ENCODE measurements around the gene DDX25. TPM values are rescaled to one million over a fixed set of nuclear protein-coding genes. Genes with fewer than 3 reads are reported as not detected.

DDX25 gene
- total RNA-seq, 4 donors from 2014 or later, result 0.40 TPM; not detected in 3

DNA sequence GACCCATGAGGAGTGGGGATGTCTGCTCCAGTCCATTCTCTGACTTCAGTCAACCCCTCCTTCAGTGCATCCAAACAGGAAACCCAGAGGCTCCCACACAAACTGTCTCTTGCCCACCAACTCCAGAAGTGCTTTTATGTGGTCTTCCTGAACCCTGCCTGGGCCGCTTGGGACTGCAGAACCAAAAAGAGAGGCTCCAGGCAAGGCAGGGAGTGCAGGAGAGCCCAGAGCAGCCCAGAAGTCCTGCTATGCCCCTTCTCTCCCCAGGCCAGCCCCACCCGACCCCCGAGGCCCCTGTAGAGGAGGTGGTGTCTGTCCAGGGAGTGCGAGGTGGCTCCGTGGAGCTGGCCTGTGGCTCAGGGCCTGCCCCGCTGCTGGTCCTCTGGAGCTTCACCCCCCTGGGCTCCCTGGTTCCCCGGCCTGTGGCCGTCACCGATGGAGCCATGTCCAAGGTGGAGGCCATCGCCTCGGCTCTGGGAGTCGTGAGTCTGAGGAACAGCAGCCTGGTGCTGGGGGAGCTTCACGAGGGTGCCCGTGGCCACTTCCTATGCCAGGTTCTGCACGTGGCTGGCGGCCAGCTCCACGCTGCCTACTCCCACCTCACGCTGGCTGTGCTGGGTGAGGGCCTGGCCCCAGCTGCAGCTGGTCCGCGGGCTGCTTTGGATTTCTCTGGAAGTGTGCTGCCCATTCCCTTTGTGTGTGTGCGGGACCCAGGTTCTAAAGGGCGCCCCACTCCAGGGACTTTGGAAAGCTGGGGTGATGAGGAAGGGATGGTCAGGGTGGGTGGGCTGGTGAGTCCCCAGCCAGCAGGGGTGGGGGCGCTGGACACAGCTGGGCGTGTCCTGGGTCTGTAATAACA lies 43.3 kb downstream of the DDX25 start:
- no peak for TF ChIP-seq CTCF (IDR thresholded peaks at IDR 0.05)
- TF ChIP-seq POLR2A (IDR thresholded peaks at IDR 0.05), result no peak
- Histone ChIP-seq H3K9me3 (no peaks in the 10 kb centered on the region), H3K4me1 (peaks cover 0 to 11% (median 0%) of the 10 kb centered on the region in 4 donors), H3K27ac (no peak overlapping the region), H3K4me3 (no peak overlapping the region), H3K36me3 (no peaks in the 10 kb centered on the region), H3K27me3 (no peaks in the 10 kb centered on the region)
- no peak for DNase-seq

DNA sequence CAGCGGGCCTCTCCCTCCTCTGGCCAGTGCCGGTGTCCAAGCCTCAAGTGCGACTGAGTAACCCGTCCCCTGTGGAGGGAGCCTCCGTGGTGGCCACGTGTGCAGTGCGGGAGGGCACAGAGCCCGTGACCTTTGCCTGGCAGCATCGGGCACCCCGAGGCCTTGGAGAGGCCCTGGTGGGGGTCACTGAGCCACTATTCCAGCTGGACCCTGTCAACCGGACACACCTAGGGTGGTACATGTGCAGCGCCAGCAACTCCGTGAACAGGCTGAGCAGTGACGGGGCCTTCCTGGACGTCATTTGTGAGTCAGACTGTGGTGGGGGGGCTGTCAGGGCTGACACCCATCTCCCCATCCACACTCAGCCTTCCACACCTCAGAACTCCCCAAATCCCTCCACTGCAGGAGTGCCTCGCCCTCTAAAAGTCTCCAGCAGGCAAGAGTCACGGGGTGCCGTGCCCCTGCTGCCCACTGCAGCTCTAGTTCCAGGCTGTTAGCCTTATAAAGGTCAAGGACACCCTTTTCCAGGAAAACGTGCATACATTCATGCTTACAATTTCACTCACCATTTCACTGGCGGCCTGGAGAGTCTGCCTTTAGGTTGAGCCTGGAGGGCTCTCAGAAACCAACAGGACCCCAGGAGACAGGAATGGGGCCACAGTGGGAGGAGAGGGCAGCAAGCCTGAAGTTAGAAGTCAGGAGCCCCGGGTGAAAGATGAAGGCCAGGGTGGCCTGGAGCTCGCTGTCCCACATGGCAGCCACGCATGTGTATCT lies 44.2 kb downstream of the DDX25 start:
- DNase-seq, result no peak
- no peaks in the 10 kb centered on the region for H3K27me3 ChIP-seq
- peaks cover 0 to 17% (median 0%) of the 10 kb centered on the region in 4 donors for H3K4me1 ChIP-seq
- H3K36me3 ChIP-seq, result no peaks in the 10 kb centered on the region
- TF ChIP-seq CTCF (IDR thresholded peaks at IDR 0.05) (no peak), POLR2A (IDR thresholded peaks at IDR 0.05) (no peak)
- no peak overlapping the region for H3K4me3 ChIP-seq
- H3K9me3 ChIP-seq, result no peaks in the 10 kb centered on the region
- no peak overlapping the region for H3K27ac ChIP-seq

DNA sequence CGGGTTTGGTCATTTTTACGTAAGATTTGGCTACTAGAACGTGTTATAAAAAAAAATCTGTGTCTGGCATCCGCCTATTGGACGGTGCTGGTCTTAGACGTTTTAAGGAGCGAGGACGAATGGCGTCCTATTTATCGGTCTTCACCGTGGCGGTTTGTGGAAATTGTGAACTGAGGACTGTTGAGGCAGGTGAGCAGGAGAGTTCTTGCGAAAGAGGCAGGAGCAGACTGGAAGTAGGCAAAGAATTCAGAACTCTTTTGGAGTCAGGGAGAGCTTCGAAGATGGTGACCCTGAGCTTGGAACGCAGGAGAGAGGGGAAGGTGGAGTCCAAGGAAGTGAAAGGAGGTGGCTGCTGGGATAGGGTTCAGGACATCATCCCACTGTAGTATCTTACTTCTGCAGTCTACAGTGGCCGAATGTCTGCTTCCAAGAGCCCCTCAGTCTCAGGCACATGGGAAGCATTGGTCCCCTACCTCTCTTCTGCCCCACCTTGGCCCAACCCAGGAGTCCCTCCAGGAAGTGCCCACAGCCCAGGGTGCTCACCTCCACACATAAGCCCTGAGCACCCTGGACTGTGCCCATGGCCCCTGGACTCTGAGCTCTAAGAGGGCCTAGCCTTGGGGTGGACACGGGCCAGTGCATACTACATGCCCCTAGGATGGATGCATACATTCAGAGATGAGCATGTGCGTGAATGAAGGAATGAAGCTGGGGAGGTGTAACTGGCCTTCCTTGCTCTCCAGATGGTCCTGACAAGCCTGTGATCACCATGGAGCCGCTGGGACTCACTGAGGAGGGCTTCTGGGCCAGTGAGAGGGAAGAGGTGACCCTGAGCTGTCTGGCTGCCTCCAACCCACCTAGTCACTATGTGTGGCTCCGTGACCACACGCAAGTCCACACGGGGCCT lies 45.2 kb downstream of the DDX25 start:
- Histone ChIP-seq H3K27me3 (no peaks in the 10 kb centered on the region), H3K4me1 (peaks cover 0 to 17% (median 0%) of the 10 kb centered on the region in 4 donors), H3K4me3 (no peak overlapping the region), H3K36me3 (no peaks in the 10 kb centered on the region), H3K9me3 (no peaks in the 10 kb centered on the region), H3K27ac (no peak overlapping the region)
- DNase-seq, result no peak
- TF ChIP-seq CTCF (IDR thresholded peaks at IDR 0.05), result no peak
- TF ChIP-seq POLR2A (IDR thresholded peaks at IDR 0.05), result no peak

GRCh38 chr11:125950178-125950490 lies 45.8 kb downstream of the DDX25 start:
- Histone ChIP-seq H3K4me1 (peaks cover 0 to 17% (median 0%) of the 10 kb centered on the region in 4 donors), H3K27me3 (no peaks in the 10 kb centered on the region), H3K4me3 (no peak overlapping the region), H3K27ac (no peak overlapping the region), H3K9me3 (no peaks in the 10 kb centered on the region), H3K36me3 (no peaks in the 10 kb centered on the region)
- TF ChIP-seq CTCF (IDR thresholded peaks at IDR 0.05) (no peak), POLR2A (IDR thresholded peaks at IDR 0.05) (no peak)
- DNase-seq, result no peak
